ENCODE data around the gene SLC25A30. TPM values are rescaled to one million over a fixed set of nuclear protein-coding genes. Genes with fewer than 3 reads are reported as not detected.

Gene SLC25A30
- polyA plus RNA-seq, 2 donors, result 2.2 to 3.1 TPM

DNA sequence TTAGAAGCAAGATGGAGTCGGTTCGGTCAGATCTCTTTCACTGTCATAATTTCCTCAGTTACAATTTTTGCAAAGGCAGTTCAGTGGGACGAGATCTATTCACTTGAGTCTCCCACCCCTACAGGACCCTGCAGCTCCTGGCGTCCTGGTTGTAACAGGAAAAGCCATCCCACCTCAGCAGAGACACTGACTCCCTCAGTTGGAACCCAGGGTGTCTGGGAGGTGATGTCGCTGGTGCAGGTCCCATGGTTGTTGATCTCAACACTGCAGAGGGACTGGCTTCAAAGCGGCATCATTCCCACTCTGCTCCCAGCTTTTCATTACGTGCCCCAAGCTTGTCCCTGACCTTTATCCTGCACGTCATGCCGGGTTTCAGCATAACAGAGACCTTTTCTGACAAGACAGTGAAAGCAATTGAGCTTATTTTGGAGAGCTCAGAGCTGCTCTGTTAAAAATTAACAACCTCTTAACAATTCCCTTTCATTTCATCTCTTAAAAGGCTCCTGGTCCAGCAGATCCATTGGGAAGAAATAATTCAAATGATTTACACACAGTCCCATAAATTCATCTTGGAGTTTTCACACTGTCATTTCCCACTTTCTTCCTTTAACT is 29.0 kb upstream of the SLC25A30 start:
- Histone ChIP-seq H3K27ac (ENCODE audit: low read depth in 2 of 2, low read length in 1 of 2) (no peak overlapping the region), H3K4me3 (ENCODE audit: low read depth in 1 of 2, low read length in 2 of 2) (no peak overlapping the region), H3K36me3 (ENCODE audit: control insufficient read depth in 2 of 2, insufficient read depth in 2 of 2, low read length in 1 of 2) (no peaks in the 10 kb centered on the region), H3K4me1 (ENCODE audit: control insufficient read depth in 2 of 2, insufficient read depth in 2 of 2, low read length in 1 of 2) (no peaks in the 10 kb centered on the region), H3K9me3 (ENCODE audit: control insufficient read depth in 2 of 2, insufficient read depth in 1 of 2, low read depth in 1 of 2, low read length in 1 of 2) (no peaks in the 10 kb centered on the region), H3K27me3 (ENCODE audit: control insufficient read depth in 1 of 2, insufficient read depth in 2 of 2, low read length in 2 of 2) (no peaks in the 10 kb centered on the region)
- 61 to 65% methylated on average over 9 of the region's 9 CpGs for WGBS, 2 donors

DNA sequence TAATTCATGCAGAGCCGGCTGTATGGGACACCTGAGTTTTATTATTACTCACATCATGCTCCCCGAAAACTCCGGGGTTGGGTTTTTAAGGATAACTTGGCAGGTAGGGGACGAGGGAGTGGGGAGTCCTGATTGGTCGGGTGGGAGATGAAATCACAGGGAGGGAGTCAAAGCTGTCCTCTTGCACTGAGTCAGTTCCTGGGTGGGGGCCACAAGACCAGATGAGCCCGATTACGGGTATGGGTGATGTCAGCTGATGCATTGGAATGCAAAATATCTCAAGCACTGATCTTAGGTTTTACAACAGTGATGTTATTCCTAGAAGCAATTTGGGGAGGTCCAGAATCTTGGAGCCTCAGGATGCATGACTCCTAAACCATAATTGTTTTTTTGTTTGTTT is 28.0 kb upstream of the SLC25A30 start:
- H3K36me3 ChIP-seq (ENCODE audit: control insufficient read depth in 2 of 2, insufficient read depth in 2 of 2, low read length in 1 of 2), result no peaks in the 10 kb centered on the region
- no peaks in the 10 kb centered on the region for H3K9me3 ChIP-seq (ENCODE audit: control insufficient read depth in 2 of 2, insufficient read depth in 1 of 2, low read depth in 1 of 2, low read length in 1 of 2)
- no peak overlapping the region for H3K4me3 ChIP-seq (ENCODE audit: low read depth in 1 of 2, low read length in 2 of 2)
- H3K27me3 ChIP-seq (ENCODE audit: control insufficient read depth in 1 of 2, insufficient read depth in 2 of 2, low read length in 2 of 2), result no peaks in the 10 kb centered on the region
- no peaks in the 10 kb centered on the region for H3K4me1 ChIP-seq (ENCODE audit: control insufficient read depth in 2 of 2, insufficient read depth in 2 of 2, low read length in 1 of 2)
- H3K27ac ChIP-seq (ENCODE audit: low read depth in 2 of 2, low read length in 1 of 2), result no peak overlapping the region
- WGBS, 2 donors, result 78 to 79% methylated on average over 7 of the region's 7 CpGs

- H3K9me3 ChIP-seq (ENCODE audit: control insufficient read depth in 2 of 2, insufficient read depth in 1 of 2, low read depth in 1 of 2, low read length in 1 of 2), result no peaks in the 10 kb centered on the region
- 71 to 77% methylated on average over 6 of the region's 6 CpGs for WGBS, 2 donors
- no peaks in the 10 kb centered on the region for H3K27me3 ChIP-seq (ENCODE audit: control insufficient read depth in 1 of 2, insufficient read depth in 2 of 2, low read length in 2 of 2)
- no peak overlapping the region for H3K4me3 ChIP-seq (ENCODE audit: low read depth in 1 of 2, low read length in 2 of 2)
- H3K27ac ChIP-seq (ENCODE audit: low read depth in 2 of 2, low read length in 1 of 2), result no peak overlapping the region
- no peaks in the 10 kb centered on the region for H3K4me1 ChIP-seq (ENCODE audit: control insufficient read depth in 2 of 2, insufficient read depth in 2 of 2, low read length in 1 of 2)
- H3K36me3 ChIP-seq (ENCODE audit: control insufficient read depth in 2 of 2, insufficient read depth in 2 of 2, low read length in 1 of 2), result no peaks in the 10 kb centered on the region
Observed at GRCh38 chr13:45445053-45445452, 26.9 kb upstream of the SLC25A30 start.

GRCh38 chr13:45441633-45442032 is 23.5 kb upstream of the SLC25A30 start:
- Histone ChIP-seq H3K36me3 (ENCODE audit: control insufficient read depth in 2 of 2, insufficient read depth in 2 of 2, low read length in 1 of 2) (no peaks in the 10 kb centered on the region), H3K27me3 (ENCODE audit: control insufficient read depth in 1 of 2, insufficient read depth in 2 of 2, low read length in 2 of 2) (no peaks in the 10 kb centered on the region), H3K4me3 (ENCODE audit: low read depth in 1 of 2, low read length in 2 of 2) (no peak overlapping the region), H3K4me1 (ENCODE audit: control insufficient read depth in 2 of 2, insufficient read depth in 2 of 2, low read length in 1 of 2) (no peaks in the 10 kb centered on the region), H3K27ac (ENCODE audit: low read depth in 2 of 2, low read length in 1 of 2) (no peak overlapping the region), H3K9me3 (ENCODE audit: control insufficient read depth in 2 of 2, insufficient read depth in 1 of 2, low read depth in 1 of 2, low read length in 1 of 2) (no peaks in the 10 kb centered on the region)
- WGBS, 2 donors, result 33 to 48% methylated on average over 2 of the region's 2 CpGs

DNA sequence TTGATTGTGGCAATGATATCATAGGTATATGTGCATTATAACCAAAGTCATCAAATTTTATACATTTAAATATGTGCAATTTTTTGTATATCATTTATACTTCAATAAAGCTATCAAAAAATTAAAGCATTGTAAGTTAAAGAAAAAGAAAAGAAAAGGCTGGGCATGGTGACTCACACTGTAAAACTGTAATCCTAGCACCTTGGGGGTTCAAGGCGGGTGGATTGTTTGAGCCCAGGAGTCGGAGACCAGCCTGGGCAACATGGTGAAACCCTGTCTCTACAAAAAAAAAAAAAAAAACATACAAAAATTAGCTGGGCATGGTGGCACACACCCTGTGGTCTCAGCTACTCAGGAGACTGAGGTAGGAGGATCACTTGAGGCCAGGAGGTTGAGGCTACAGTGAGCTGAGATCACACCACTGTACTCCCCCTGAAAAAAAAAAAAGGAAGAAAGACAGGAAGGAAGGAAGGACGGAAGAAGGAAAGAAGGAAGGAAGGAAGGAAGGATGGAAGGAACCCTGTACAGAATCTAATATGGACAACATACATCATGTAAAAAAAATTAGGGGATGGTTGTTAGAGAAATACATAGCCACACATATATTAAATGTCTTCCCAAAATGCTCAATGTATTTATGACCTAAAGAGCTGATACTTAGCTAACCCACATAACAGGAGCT is 21.7 kb upstream of the SLC25A30 start:
- 77 to 78% methylated on average over 3 of the region's 3 CpGs for WGBS, 2 donors
- H3K9me3 ChIP-seq (ENCODE audit: control insufficient read depth in 2 of 2, insufficient read depth in 1 of 2, low read depth in 1 of 2, low read length in 1 of 2), result no peaks in the 10 kb centered on the region
- H3K4me3 ChIP-seq (ENCODE audit: low read depth in 1 of 2, low read length in 2 of 2), result no peak overlapping the region
- H3K27ac ChIP-seq (ENCODE audit: low read depth in 2 of 2, low read length in 1 of 2), result no peak overlapping the region
- no peaks in the 10 kb centered on the region for H3K27me3 ChIP-seq (ENCODE audit: control insufficient read depth in 1 of 2, insufficient read depth in 2 of 2, low read length in 2 of 2)
- no peaks in the 10 kb centered on the region for H3K4me1 ChIP-seq (ENCODE audit: control insufficient read depth in 2 of 2, insufficient read depth in 2 of 2, low read length in 1 of 2)
- H3K36me3 ChIP-seq (ENCODE audit: control insufficient read depth in 2 of 2, insufficient read depth in 2 of 2, low read length in 1 of 2), result no peaks in the 10 kb centered on the region

DNA sequence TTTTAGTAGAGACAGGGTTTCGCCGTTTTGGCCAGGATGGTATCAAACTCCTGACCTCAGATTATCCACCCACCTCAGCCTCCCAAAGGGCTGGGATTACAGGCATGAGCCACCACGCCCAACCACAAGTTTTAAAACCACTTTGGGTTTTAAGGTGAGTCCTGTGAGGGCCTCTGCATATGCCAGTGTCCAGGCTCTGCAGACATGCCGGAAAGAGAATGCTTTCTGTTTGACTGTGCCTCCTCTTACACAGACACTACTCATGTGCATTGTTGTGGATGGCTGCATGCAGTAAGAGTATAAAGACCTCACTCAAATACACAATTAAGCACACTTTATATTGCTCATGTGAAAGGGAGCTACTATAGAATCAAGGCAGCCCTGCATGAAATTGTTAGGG is 20.8 kb upstream of the SLC25A30 start:
- H3K36me3 ChIP-seq (ENCODE audit: control insufficient read depth in 2 of 2, insufficient read depth in 2 of 2, low read length in 1 of 2), result no peaks in the 10 kb centered on the region
- H3K4me3 ChIP-seq (ENCODE audit: low read depth in 1 of 2, low read length in 2 of 2), result no peak overlapping the region
- H3K4me1 ChIP-seq (ENCODE audit: control insufficient read depth in 2 of 2, insufficient read depth in 2 of 2, low read length in 1 of 2), result no peaks in the 10 kb centered on the region
- no peaks in the 10 kb centered on the region for H3K27me3 ChIP-seq (ENCODE audit: control insufficient read depth in 1 of 2, insufficient read depth in 2 of 2, low read length in 2 of 2)
- no peaks in the 10 kb centered on the region for H3K9me3 ChIP-seq (ENCODE audit: control insufficient read depth in 2 of 2, insufficient read depth in 1 of 2, low read depth in 1 of 2, low read length in 1 of 2)
- 86 to 88% methylated on average over 4 of the region's 4 CpGs for WGBS, 2 donors
- H3K27ac ChIP-seq (ENCODE audit: low read depth in 2 of 2, low read length in 1 of 2), result no peak overlapping the region

DNA sequence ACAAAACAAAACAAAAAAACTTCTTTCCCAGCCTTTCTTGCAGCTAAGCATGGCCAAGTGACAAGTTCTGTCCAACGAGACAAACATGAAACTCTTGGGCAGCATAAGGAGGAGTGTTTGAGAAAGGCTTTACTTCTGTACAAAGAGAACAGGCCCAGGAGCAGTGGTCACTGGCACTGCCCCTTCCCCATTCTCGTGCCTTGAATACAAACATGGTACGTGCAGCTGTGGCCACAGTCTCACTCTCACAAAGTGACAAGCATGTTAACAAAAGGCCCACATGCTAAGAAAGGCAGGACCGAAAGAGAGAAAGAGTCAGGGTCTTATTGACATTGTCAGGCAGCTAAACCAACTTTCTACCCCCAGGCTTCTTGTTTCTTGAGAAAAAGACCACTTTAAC is 19.8 kb upstream of the SLC25A30 start:
- no peaks in the 10 kb centered on the region for H3K27me3 ChIP-seq (ENCODE audit: control insufficient read depth in 1 of 2, insufficient read depth in 2 of 2, low read length in 2 of 2)
- no peaks in the 10 kb centered on the region for H3K9me3 ChIP-seq (ENCODE audit: control insufficient read depth in 2 of 2, insufficient read depth in 1 of 2, low read depth in 1 of 2, low read length in 1 of 2)
- no peaks in the 10 kb centered on the region for H3K4me1 ChIP-seq (ENCODE audit: control insufficient read depth in 2 of 2, insufficient read depth in 2 of 2, low read length in 1 of 2)
- WGBS, 2 donors, result 77 to 80% methylated on average over 4 of the region's 4 CpGs
- no peak overlapping the region for H3K27ac ChIP-seq (ENCODE audit: low read depth in 2 of 2, low read length in 1 of 2)
- no peaks in the 10 kb centered on the region for H3K36me3 ChIP-seq (ENCODE audit: control insufficient read depth in 2 of 2, insufficient read depth in 2 of 2, low read length in 1 of 2)
- H3K4me3 ChIP-seq (ENCODE audit: low read depth in 1 of 2, low read length in 2 of 2), result no peak overlapping the region

- Histone ChIP-seq H3K36me3 (ENCODE audit: control insufficient read depth in 2 of 2, insufficient read depth in 2 of 2, low read length in 1 of 2) (no peaks in the 10 kb centered on the region), H3K4me3 (ENCODE audit: low read depth in 1 of 2, low read length in 2 of 2) (no peak overlapping the region), H3K27ac (ENCODE audit: low read depth in 2 of 2, low read length in 1 of 2) (no peak overlapping the region), H3K4me1 (ENCODE audit: control insufficient read depth in 2 of 2, insufficient read depth in 2 of 2, low read length in 1 of 2) (no peaks in the 10 kb centered on the region), H3K27me3 (ENCODE audit: control insufficient read depth in 1 of 2, insufficient read depth in 2 of 2, low read length in 2 of 2) (no peaks in the 10 kb centered on the region), H3K9me3 (ENCODE audit: control insufficient read depth in 2 of 2, insufficient read depth in 1 of 2, low read depth in 1 of 2, low read length in 1 of 2) (no peaks in the 10 kb centered on the region)
- 90 to 99% methylated on average over 4 of the region's 4 CpGs for WGBS, 2 donors
Observed at GRCh38 chr13:45436953-45437352, 18.8 kb upstream of the SLC25A30 start.

DNA sequence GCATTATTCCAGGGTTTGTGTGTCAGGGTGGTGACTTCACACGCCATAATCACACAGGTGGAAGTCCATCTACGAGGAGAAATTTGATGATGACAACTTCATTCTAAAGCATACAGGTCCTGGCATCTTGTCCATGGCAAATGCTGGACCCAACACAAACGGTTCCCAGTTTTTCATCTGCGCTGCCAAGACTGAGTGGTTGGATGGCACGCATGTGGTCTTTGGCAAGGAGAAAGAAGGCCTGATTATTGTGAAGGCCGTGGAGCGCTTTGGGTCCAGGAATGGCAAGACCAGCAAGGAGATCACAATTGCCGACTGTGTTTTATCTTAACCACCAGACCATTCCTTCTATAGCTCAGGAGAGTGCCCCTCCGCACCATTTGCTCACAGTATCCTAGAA is 18.2 kb upstream of the SLC25A30 start:
- Histone ChIP-seq H3K4me1 (ENCODE audit: control insufficient read depth in 2 of 2, insufficient read depth in 2 of 2, low read length in 1 of 2) (no peaks in the 10 kb centered on the region), H3K27ac (ENCODE audit: low read depth in 2 of 2, low read length in 1 of 2) (no peak overlapping the region), H3K4me3 (ENCODE audit: low read depth in 1 of 2, low read length in 2 of 2) (no peak overlapping the region), H3K36me3 (ENCODE audit: control insufficient read depth in 2 of 2, insufficient read depth in 2 of 2, low read length in 1 of 2) (no peaks in the 10 kb centered on the region), H3K27me3 (ENCODE audit: control insufficient read depth in 1 of 2, insufficient read depth in 2 of 2, low read length in 2 of 2) (no peaks in the 10 kb centered on the region), H3K9me3 (ENCODE audit: control insufficient read depth in 2 of 2, insufficient read depth in 1 of 2, low read depth in 1 of 2, low read length in 1 of 2) (no peaks in the 10 kb centered on the region)
- WGBS, 2 donors, result 84 to 89% methylated on average over 9 of the region's 9 CpGs

Measured in esophagus (tissue), 2 donors.